ENCODE measurements around the gene TMEM54. TPM values are rescaled to one million over a fixed set of nuclear protein-coding genes. Genes with fewer than 3 reads are reported as not detected.

TMEM54 gene, protein sequence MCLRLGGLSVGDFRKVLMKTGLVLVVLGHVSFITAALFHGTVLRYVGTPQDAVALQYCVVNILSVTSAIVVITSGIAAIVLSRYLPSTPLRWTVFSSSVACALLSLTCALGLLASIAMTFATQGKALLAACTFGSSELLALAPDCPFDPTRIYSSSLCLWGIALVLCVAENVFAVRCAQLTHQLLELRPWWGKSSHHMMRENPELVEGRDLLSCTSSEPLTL
- 110 and 148 TPM in 2 replicates for total RNA-seq (2014; rRNA removed; shearing (Covaris generic))

GRCh38 chr1:32900956-32901822 is at the start of gene TMEM54:
TMEM54 (minus strand) TSS chr1:32901389; CDS start chr1:32901238, 151 bp downstream.
- peak; percentile 56 for DNase-seq (ENCODE audit: low read depth)

DNA sequence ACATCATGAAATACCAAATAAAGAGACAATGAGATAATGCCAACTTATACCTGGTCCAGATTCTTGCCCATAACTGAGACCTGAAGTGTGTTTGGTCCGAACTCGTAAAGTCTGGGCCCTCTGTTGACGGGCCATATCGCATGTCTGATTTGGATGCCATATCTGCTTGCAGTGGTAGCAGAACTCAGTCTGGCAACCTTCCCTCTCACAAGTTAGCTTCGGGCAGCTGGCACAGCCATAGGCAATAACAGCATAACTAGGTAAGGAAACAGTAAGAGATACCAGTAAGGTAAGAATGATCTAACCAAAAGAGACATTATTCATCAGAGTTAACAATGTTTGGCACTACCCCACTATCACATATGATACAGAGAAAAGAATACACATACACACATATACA is 48.3 kb upstream of the TMEM54 start:
- no peak for DNase-seq (ENCODE audit: low read depth)

DNA sequence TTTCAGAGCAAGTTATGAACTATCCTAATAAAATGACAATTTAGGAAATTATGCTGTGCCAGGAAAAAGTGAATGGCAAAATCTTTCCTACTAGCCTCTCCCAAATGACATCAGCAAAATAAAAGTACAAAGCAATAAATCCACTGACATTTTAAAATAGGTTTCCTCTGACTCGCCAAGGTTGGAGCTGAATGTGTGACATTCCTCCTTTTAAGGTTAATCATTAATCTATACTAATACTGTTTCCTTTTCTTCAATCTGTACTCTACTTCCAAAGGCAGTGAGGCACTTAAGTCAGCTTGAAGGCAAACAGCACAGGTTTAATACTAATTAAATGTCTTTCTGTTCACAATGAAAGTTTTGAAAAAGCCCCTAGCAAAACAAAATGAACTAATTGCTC is 47.7 kb upstream of the TMEM54 start:
- no peak for DNase-seq (ENCODE audit: low read depth)

DNA sequence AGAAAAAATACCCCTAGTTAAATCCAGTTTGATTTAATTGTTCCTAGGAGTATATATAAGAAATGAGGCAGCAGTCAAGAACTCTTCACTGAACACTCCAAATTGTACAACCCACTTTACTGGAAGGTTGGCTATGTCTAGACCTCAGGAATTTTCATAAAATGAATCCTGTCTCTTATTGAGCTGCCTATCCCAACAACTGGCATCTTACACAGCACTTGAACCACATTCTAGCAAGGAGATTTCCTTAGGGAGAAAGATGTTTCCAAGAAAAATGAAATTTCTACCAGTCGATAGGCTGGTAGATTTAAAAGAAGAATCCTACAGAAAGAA is 47.2 kb upstream of the TMEM54 start:
- no peak for DNase-seq (ENCODE audit: low read depth)

DNA sequence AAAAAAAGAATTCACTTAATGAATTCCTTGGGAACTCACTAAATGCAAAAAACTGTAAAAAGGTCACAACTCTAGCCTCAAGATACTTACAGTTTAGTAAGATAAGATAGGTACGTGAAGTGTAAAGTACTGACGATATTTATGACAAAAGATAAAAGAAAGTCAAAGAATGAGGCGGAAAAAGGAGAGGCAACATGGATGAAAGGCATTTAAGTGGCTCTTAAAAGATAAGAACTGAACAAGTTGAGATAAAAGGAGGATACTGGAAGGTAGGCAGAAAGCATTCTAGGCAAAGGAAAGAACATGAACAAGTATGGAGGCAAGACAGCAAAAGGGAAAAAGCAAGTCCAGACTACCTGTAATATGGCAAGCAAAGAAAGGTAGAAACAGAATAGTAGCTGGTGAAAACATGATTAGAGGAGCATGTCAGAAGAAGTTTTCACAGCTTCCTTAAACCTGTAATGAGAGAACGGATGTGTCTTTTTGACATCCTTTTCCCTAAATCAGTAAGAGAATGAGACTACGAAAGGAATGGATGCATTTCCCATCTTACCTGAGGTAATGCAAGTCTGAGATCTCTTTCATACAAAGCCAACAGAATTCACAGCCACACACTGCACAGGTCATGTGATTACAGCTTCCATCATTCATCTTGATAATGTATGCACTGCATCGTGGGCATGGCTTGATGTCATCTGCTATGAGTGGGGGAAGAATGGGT is 46.6 kb upstream of the TMEM54 start:
- no peak for DNase-seq (ENCODE audit: low read depth)

- DNase-seq (ENCODE audit: low read depth), result no peak
Observed at GRCh38 chr1:32946413-32946812, 45.2 kb upstream of the TMEM54 start.

- DNase-seq (ENCODE audit: low read depth), result no peak
Observed at GRCh38 chr1:32944180-32944579, 43.0 kb upstream of the TMEM54 start.

GRCh38 chr1:32939655-32940371 is 38.6 kb upstream of the TMEM54 start:
- peak; percentile 83 for DNase-seq (ENCODE audit: low read depth)

- peak; percentile 18 for DNase-seq (ENCODE audit: low read depth)
Observed at GRCh38 chr1:32937061-32937460, 35.9 kb upstream of the TMEM54 start.

DNA sequence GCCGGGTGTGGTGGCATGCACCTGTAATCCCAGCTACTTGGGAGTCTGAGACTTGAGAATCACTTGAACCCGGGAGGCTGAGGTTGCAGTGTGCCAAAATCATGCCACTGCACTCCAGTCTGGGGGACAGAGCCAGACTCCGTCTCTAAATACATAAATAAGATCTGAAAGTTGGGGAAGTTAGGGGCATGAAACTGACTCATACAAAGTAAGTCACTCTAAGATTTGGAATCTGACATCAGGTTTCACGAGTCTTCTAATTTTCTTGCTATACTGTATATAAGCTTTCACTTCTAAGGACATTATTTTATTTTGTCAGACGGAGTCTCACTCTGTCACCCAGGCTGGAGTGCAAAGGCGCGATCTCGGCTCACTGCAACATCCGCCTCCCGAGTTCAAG is 33.3 kb upstream of the TMEM54 start:
- no peak for DNase-seq (ENCODE audit: low read depth)

DNA sequence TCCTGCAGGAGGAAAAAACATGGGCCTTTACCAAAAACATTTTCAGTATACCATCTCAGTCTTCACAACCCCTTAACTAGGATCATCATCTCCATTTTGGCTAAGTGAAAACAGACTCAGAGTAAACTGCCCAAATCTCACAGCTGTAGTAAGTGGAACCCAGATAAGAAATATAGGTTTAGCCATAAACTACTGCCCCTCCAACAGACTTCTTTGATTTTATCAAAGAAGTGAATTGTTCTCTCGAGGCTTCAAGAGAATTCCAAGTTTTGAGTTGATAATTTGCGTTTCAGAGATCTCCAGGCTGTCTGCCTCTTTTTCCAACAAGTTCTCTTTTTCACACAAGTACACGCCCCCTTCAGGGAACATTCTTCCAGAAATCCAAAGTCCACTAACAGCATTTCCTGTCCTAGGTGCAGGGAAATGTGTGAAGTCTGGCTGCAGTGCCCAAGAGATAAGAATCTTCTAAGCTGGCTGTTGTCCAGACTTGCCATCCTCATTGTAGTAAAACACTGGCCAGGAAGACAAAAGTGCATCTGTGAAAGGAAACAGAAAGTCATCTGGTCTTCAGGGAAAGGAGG is 32.6 kb upstream of the TMEM54 start:
- DNase-seq (ENCODE audit: low read depth), result peak; percentile 94

- DNase-seq (ENCODE audit: low read depth), result no peak
Observed at GRCh38 chr1:32931760-32932159, 30.6 kb upstream of the TMEM54 start.

- DNase-seq (ENCODE audit: low read depth), result no peak
Observed at GRCh38 chr1:32929366-32929765, 28.2 kb upstream of the TMEM54 start.

DNA sequence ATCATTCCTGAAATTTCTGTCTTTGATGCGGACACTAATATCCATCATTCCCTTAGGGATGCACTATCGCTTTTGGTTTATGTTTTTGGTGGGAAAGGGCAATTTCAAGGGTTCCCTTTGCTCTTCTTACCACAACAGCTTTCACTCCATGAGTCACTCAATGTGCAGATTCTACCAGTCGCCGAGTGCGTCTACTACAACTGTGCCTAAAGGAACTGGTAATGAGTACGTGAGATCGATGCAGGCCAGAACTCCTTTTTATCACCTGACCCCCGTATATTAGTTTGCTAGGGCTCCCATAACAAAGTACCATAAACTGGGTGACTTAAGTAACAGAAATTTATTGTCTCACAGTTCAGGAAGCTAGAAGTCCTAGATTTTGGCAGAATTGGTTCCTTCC is 27.5 kb upstream of the TMEM54 start:
- DNase-seq (ENCODE audit: low read depth), result peak; percentile 23

DNA sequence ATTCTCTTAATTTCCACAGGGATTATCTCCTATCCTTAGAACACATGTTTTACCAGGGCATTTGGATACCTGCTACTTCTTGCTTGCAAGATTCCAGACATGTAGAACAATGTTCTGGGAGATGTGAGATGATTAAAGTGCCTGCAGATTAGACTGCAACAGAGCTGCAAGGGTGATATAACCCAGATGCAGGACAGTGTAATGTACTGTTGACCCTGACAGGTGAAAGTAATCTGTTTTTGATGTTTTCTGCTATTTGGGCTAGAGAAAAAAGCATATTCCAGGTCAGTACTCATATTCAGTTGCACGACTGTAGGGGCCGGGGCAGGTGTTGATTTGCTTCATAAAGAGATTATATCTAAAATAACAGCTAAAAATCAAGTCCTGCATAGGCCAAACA is 27.1 kb upstream of the TMEM54 start:
- DNase-seq (ENCODE audit: low read depth), result no peak

DNA sequence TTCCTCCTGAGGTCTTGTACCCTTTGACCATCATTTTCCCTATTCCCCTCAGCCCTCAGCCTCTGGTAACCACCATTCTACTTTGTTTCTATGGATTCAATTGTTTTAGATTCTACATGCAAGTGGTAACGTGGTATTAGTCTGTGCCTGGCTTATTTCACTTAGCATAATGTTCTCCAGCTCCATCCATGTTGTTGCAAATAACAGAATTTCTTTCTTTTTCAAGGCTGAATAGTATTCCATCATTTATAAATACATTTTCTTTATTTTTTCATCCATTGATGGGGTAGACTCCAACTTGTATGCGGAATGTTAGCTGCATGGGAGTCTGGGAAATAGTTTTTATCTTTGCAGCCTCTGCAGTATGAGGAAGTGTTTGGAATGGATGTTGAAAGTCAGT is 26.3 kb upstream of the TMEM54 start:
- DNase-seq (ENCODE audit: low read depth), result no peak

DNA sequence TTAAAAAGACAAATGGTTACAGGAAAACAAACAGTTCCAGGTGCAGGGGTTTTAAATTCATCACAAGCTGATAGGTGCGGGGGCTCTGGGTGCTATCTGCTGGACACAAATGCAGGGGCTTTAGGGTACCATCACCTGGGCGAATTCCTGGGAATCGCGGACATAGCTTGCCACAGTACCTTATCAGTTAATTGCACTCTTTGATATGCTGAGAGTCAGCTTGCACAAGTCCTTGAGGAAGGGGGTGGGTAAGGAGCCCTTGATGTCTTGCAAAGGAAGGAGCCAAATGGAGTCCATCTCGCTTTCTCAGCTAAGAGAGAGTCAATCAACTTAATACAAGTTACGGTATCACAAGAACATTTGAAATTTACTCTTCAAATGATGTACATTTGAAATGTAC is 25.4 kb upstream of the TMEM54 start:
- no peak for DNase-seq (ENCODE audit: low read depth)

GRCh38 chr1:32925403-32926162 is 24.4 kb upstream of the TMEM54 start:
- DNase-seq (ENCODE audit: low read depth), result no peak

DNA sequence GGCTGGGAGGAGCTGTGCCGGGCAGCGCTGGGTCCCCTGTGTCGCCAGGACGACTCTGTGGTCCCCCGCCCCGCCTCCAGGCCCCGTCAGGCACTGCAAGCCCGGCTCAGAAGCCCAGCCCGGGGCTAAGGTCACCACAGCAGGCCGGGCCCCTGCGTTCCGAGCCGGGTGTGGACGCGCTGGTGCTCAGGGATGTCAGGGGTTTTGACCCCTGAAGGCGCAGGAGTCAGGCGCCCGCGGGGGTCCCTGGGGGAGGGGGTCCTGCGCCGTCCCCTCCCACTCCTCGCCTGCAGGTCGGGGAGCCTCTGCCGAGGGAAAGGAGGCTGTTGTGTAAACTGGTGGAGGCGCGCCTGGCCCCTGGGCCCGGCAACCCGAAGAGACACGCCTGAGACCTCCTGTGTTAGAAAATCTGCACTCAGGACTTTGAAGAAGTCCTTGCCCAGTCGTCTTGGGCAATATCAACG is 23.7 kb upstream of the TMEM54 start:
- no peak for DNase-seq (ENCODE audit: low read depth)

- DNase-seq (ENCODE audit: low read depth), result peak; percentile 69
Observed at GRCh38 chr1:32920833-32921232, 19.6 kb upstream of the TMEM54 start.
